NB4 (cell line): ENCODE results near the gene C3orf22.

ENCODE experiments used
- CTCF ChIP-seq: IDR thresholded peaks from one replicate; pipeline ENCODE4 v1.5.1; 2012; ENCODE audit warnings: low read depth, low read length
- MAX ChIP-seq: IDR thresholded peaks from 2 replicates; pipeline ENCODE4 v1.6.1; 2011; ENCODE audit warnings: low read depth, low read length
- MYC ChIP-seq: IDR thresholded peaks from 2 replicates; pipeline ENCODE4 v1.6.1; 2011; ENCODE audit warnings: low read depth, low read length
- POLR2A ChIP-seq: IDR thresholded peaks from 2 replicates; pipeline ENCODE4 v1.6.1; 2011; ENCODE audit warnings: mild to moderate bottlenecking; ENCODE audit not compliant: insufficient read length; ENCODE audit errors: extremely low read depth

- no peak for TF ChIP-seq CTCF
- no peak for TF ChIP-seq POLR2A
- TF ChIP-seq MAX: no peak
- TF ChIP-seq MYC: no peak
Measured at GRCh38 chr3:126518779-126519177, 40.0 kb downstream of the C3orf22 start.
